ENCODE measurements around the gene NSD1. TPM values are rescaled to one million over a fixed set of nuclear protein-coding genes. Genes with fewer than 3 reads are reported as not detected.

The NSD1 gene
- total and polyA plus RNA-seq, 9 of the 15 experiments (the other 6 are each of a cell fraction or from before 2014, with no cell fraction given) = 3.8 to 51.0 (median 24.7) TPM

DNA sequence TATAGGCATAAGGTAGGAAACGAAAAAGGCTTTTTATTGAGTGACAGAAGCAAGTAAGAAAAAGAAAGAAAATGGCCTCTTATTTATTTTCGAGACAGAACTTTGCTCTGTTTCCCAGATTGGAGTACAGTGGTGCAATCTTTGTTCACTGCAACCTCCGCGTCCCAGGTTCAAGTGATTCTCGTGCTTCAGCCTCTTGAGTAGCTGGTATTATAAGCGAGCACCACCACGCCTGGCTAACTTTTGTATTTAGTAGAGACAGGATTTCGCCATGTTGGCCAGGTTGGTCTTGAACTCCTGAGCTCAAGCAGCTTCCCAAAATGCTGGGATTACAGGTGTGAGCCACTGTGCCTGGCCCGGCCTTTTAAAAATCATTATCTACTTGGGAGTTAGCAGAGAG, 70.7 kb downstream of the NSD1 start:
- DNase-seq (ENCODE audit: extremely low read depth in 1 of 4, low spot score in 3 of 4) (no peak), ATAC-seq (no peak), FAIRE-seq (no peak)
- in situ Hi-C loops (cut with MboI) (no loop called here), intact Hi-C loops (cut with micrococcal nuclease) (no loop called here)
- H3K9ac ChIP-seq (ENCODE audit: insufficient read depth in 1 of 2, low read depth in 2 of 2, low read length in 2 of 2) = no peak overlapping the region
- no peak overlapping the region for H3K27ac ChIP-seq (ENCODE audit: extremely low read depth, low read depth, low read length)
- no peak overlapping the region for H3K4me2 ChIP-seq (ENCODE audit: insufficient read depth, low read length)
- H3K79me2 ChIP-seq (ENCODE audit: control insufficient read depth, insufficient read depth, low read length) = no peaks in the 10 kb centered on the region
- peaks cover 75% of the 10 kb centered on the region; the same call in 2 of the 3 replicates for H3K36me3 ChIP-seq (ENCODE audit: control insufficient read depth, insufficient read depth, low read length)
- no peaks in the 10 kb centered on the region for H3K9me3 ChIP-seq (replicated peaks; ENCODE audit: control insufficient read depth, insufficient read depth, low read depth, low read length)
- TF ChIP-seq, protein P1, sequence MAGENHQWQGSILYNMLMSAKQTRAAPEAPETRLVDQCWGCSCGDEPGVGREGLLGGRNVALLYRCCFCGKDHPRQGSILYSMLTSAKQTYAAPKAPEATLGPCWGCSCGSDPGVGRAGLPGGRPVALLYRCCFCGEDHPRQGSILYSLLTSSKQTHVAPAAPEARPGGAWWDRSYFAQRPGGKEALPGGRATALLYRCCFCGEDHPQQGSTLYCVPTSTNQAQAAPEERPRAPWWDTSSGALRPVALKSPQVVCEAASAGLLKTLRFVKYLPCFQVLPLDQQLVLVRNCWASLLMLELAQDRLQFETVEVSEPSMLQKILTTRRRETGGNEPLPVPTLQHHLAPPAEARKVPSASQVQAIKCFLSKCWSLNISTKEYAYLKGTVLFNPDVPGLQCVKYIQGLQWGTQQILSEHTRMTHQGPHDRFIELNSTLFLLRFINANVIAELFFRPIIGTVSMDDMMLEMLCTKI (IDR thresholded peaks at IDR 0.05; ENCODE audit: partially characterized antibody) = no peak
- TF ChIP-seq TBL1XR1 (IDR thresholded peaks at IDR 0.05; ENCODE audit: low read length in 2 of 2) (no peak), CREB1 (IDR thresholded peaks at IDR 0.05) (no peak), CREB1 (CRISPR knock-in tag; IDR thresholded peaks at IDR 0.05) (no peak), TEAD2 (tag; IDR thresholded peaks at IDR 0.05) (no peak), KLF1 (tag; IDR thresholded peaks at IDR 0.05) (no peak)
- TF ChIP-seq, protein P2, sequence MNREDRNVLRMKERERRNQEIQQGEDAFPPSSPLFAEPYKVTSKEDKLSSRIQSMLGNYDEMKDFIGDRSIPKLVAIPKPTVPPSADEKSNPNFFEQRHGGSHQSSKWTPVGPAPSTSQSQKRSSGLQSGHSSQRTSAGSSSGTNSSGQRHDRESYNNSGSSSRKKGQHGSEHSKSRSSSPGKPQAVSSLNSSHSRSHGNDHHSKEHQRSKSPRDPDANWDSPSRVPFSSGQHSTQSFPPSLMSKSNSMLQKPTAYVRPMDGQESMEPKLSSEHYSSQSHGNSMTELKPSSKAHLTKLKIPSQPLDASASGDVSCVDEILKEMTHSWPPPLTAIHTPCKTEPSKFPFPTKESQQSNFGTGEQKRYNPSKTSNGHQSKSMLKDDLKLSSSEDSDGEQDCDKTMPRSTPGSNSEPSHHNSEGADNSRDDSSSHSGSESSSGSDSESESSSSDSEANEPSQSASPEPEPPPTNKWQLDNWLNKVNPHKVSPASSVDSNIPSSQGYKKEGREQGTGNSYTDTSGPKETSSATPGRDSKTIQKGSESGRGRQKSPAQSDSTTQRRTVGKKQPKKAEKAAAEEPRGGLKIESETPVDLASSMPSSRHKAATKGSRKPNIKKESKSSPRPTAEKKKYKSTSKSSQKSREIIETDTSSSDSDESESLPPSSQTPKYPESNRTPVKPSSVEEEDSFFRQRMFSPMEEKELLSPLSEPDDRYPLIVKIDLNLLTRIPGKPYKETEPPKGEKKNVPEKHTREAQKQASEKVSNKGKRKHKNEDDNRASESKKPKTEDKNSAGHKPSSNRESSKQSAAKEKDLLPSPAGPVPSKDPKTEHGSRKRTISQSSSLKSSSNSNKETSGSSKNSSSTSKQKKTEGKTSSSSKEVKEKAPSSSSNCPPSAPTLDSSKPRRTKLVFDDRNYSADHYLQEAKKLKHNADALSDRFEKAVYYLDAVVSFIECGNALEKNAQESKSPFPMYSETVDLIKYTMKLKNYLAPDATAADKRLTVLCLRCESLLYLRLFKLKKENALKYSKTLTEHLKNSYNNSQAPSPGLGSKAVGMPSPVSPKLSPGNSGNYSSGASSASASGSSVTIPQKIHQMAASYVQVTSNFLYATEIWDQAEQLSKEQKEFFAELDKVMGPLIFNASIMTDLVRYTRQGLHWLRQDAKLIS (CRISPR knock-in tag; IDR thresholded peaks at IDR 0.05) = no peak
- no peaks in the 10 kb centered on the region for H3K9me1 ChIP-seq (ENCODE audit: control insufficient read depth, insufficient read depth, low read length)
- H3K27me3 ChIP-seq (ENCODE audit: control insufficient read depth in 2 of 2, insufficient read depth in 2 of 2, low read length in 2 of 2) = no peaks in the 10 kb centered on the region
- no peak overlapping the region for H3K4me3 ChIP-seq
- BruUV-seq (replicated peaks) = TSS peak; percentile 29
- no peak overlapping the region for H2AFZ ChIP-seq (ENCODE audit: low read depth, low read length)
- no peaks in the 10 kb centered on the region for H4K20me1 ChIP-seq (replicated peaks; ENCODE audit: control insufficient read depth, insufficient read depth, low read length)
- H3K4me1 ChIP-seq (replicated peaks in 1 of 2; ENCODE audit: control insufficient read depth in 2 of 2, insufficient read depth in 2 of 2, low read length in 2 of 2) = no peaks in the 10 kb centered on the region
- 85% methylated on average over 9 of the region's 9 CpGs for WGBS (ENCODE audit: insufficient coverage, low coverage, missing lambda C conversion rate)
- CTCF ChIA-PET (ENCODE audit: low intra/inter-chr PET ratio) = no interaction called here
- POLR2A ChIA-PET = interaction anchor here (0.8 to 1.9 kb wide), 2 partner anchors 14 to 17 kb away, joined by 3 to 4 read pairs; no protein-coding TSS in a partner anchor

Measured in K562 (cell line).